OCI-LY1 (cell line): Measurements from ENCODE around the gene TMEM19.

Experiments
- H2AFZ ChIP-seq: fragments of 200-600 bp; sonication (generic), shearing (Covaris generic); 2 replicates; pipeline ENCODE4 v1.6.0; 2014; ENCODE audit warnings: antibody characterized with exemption, mild to moderate bottlenecking, low read length
- H3F3A ChIP-seq: fragments of 200-600 bp; sonication (generic), shearing (Covaris generic); 2 replicates; pipeline ENCODE4 v1.6.0; 2014; ENCODE audit warnings: mild to moderate bottlenecking, antibody characterized with exemption, low read length, moderate library complexity; ENCODE audit not compliant: insufficient read depth
- H3K27ac ChIP-seq: fragments of 200-600 bp; sonication (generic); 2 replicates; pipeline ENCODE4 v1.5.1; 2014; ENCODE audit warnings: low read length, mixed run types, mild to moderate bottlenecking, low read depth; ENCODE audit not compliant: poor library complexity, severe bottlenecking
- H3K27me3 ChIP-seq: fragments of 200-600 bp; sonication (generic); 2 replicates; pipeline ENCODE4 v1.6.0; 2014; ENCODE audit warnings: antibody characterized with exemption, mild to moderate bottlenecking, low read length, moderate library complexity; ENCODE audit not compliant: insufficient read depth
- H3K36me3 ChIP-seq: fragments of 200-600 bp; sonication (generic); 2 replicates; pipeline ENCODE4 v1.6.1; 2014; ENCODE audit warnings: mild to moderate bottlenecking, antibody characterized with exemption, low read length, moderate library complexity, mixed read lengths; ENCODE audit not compliant: insufficient read depth
- H3K4me1 ChIP-seq: fragments of 200-600 bp; sonication (generic); 2 replicates; pipeline ENCODE4 v1.5.1; 2014; ENCODE audit warnings: mild to moderate bottlenecking, low read length, moderate library complexity; ENCODE audit not compliant: insufficient read depth, severe bottlenecking
- H3K4me2 ChIP-seq: fragments of 200-600 bp; sonication (generic), shearing (Covaris generic); 2 replicates; pipeline ENCODE4 v1.6.1; 2014; ENCODE audit warnings: low read length
- H3K4me3 ChIP-seq: fragments of 200-600 bp; sonication (generic); 2 replicates; pipeline ENCODE4 v1.5.1; 2014; ENCODE audit warnings: low read length, low read depth, mild to moderate bottlenecking, mixed read lengths; ENCODE audit not compliant: poor library complexity, severe bottlenecking
- H3K79me2 ChIP-seq: fragments of 200-600 bp; shearing (Covaris generic); 2 replicates; pipeline ENCODE4 v1.6.1; 2016; ENCODE audit warnings: mixed run types, low read length, mixed read lengths; ENCODE audit not compliant: insufficient read depth
- H3K9ac ChIP-seq: fragments of 200-600 bp; sonication (generic), shearing (Covaris generic); 2 replicates; pipeline ENCODE4 v1.6.1; 2014; ENCODE audit warnings: mild to moderate bottlenecking, low read length, mixed read lengths
- H3K9me2 ChIP-seq: fragments of 200-600 bp; sonication (generic), shearing (Covaris generic); 2 replicates; pipeline ENCODE4 v1.6.1; 2014; ENCODE audit warnings: low read depth, mild to moderate bottlenecking, low read length, mixed read lengths
- H3K9me3 ChIP-seq: fragments of 200-600 bp; shearing (Covaris generic); 2 replicates; pipeline ENCODE4 v1.6.1; 2014; ENCODE audit warnings: low read length, mixed read lengths
- H4K20me1 ChIP-seq: fragments of 200-600 bp; sonication (generic), shearing (Covaris generic); 2 replicates; pipeline ENCODE4 v1.6.0; 2016; ENCODE audit warnings: mild to moderate bottlenecking, low read length; ENCODE audit not compliant: insufficient read depth
- CTCF ChIP-seq: fragments of 200-600 bp; sonication (generic), shearing (Covaris generic); IDR thresholded peaks from 2 replicates; pipeline ENCODE4 v1.5.1; 2017; ENCODE audit warnings: mild to moderate bottlenecking, antibody characterized with exemption, low read length, moderate library complexity, mixed read lengths
- EZH2 ChIP-seq: fragments of 200-600 bp; sonication (generic), shearing (Covaris generic); IDR thresholded peaks from 2 replicates; pipeline ENCODE4 v1.8.0; 2017; ENCODE audit warnings: borderline replicate concordance, mixed run types, mild to moderate bottlenecking, antibody characterized with exemption, low read length, moderate library complexity, mixed read lengths

The TMEM19 gene

DNA sequence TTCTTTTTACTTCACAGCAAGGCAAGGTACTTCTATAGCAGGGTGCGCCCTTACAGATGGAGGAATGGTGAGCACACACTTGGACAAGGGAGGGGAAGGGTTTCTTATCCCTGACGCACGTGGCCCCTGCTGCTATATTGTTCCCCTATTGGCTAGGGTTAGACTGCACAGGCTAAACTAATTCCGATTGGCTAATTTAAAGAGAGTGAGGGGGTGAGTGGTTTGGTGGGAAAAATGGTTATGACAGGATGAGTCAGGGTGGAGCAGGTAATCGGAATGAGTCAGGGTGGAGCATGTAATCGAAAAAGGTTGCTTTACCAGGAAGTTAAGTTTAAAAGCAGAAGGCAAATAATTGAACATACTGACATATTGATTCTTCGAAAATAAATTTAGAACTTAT is 45.1 kb downstream of the TMEM19 start:
- H3K79me2 ChIP-seq, result no peaks in the 10 kb centered on the region
- H3K27ac ChIP-seq, result no peak overlapping the region
- no peak overlapping the region for H3K4me2 ChIP-seq
- no peaks in the 10 kb centered on the region for H4K20me1 ChIP-seq
- no peak overlapping the region for H3K4me3 ChIP-seq
- H3K27me3 ChIP-seq, result no peaks in the 10 kb centered on the region
- H3K9me3 ChIP-seq, result no peaks in the 10 kb centered on the region
- H3K9me2 ChIP-seq, result no peaks in the 10 kb centered on the region
- H2AFZ ChIP-seq, result no peak overlapping the region
- H3K36me3 ChIP-seq, result no peaks in the 10 kb centered on the region
- peaks cover 17% of the 10 kb centered on the region for H3K4me1 ChIP-seq
- TF ChIP-seq CTCF (no peak), EZH2 (no peak)
- no peaks in the 10 kb centered on the region for H3F3A ChIP-seq
- no peak overlapping the region for H3K9ac ChIP-seq

- Histone ChIP-seq H3K36me3 (no peaks in the 10 kb centered on the region), H3K9me2 (no peaks in the 10 kb centered on the region), H3K4me2 (peak overlapping the region; percentile 85), H3K4me3 (peak overlapping the region; percentile 55), H3K4me1 (peaks cover 19% of the 10 kb centered on the region), H3K27me3 (no peaks in the 10 kb centered on the region), H4K20me1 (no peaks in the 10 kb centered on the region), H3K9me3 (no peaks in the 10 kb centered on the region), H3K27ac (no peak overlapping the region), H2AFZ (peak overlapping the region; percentile 94), H3K9ac (peak overlapping the region; percentile 61), H3K79me2 (no peaks in the 10 kb centered on the region), H3F3A (no peaks in the 10 kb centered on the region)
- TF ChIP-seq CTCF, result peak; percentile 55; the same call in 1 of the 2 replicates
- no peak for TF ChIP-seq EZH2
These were observed 45.8 kb downstream of the TMEM19 start for GRCh38 chr12:71731439-71732356.

- Histone ChIP-seq H2AFZ (peak overlapping the region; percentile 87), H3K9me2 (no peaks in the 10 kb centered on the region), H3K79me2 (no peaks in the 10 kb centered on the region), H3K27ac (no peak overlapping the region), H3K4me2 (peak overlapping the region; percentile 85), H4K20me1 (no peaks in the 10 kb centered on the region), H3K4me1 (peaks cover 26% of the 10 kb centered on the region), H3K9ac (peak overlapping the region; percentile 61), H3F3A (no peaks in the 10 kb centered on the region), H3K27me3 (no peaks in the 10 kb centered on the region), H3K9me3 (no peaks in the 10 kb centered on the region), H3K36me3 (no peaks in the 10 kb centered on the region), H3K4me3 (peak overlapping the region; percentile 55)
- TF ChIP-seq EZH2 (no peak), CTCF (no peak)
These were observed 46.5 kb downstream of the TMEM19 start for GRCh38 chr12:71732357-71732712.
